Stimulated activated CD4-positive, alpha-beta T cell treated with anti-CD3 and anti-CD28 coated beads, Interleukin-4, amount 100 ng/mL, for 24 hours (primary cell): ENCODE results near the gene ARHGAP33.

Experiments used
- DNase-seq: peaks from one replicate; pipeline ENCODE4 v3.0.0-alpha.2; 2020

ARHGAP33 gene

GRCh38 chr19:35779033-35779432 lies 3.7 kb downstream of the ARHGAP33 start:
- no peak for DNase-seq

GRCh38 chr19:35780058-35780457 lies 4.7 kb downstream of the ARHGAP33 start:
- no peak for DNase-seq

GRCh38 chr19:35780717-35781116 lies 5.4 kb downstream of the ARHGAP33 start:
- no peak for DNase-seq

- no peak for DNase-seq
Measured at GRCh38 chr19:35781650-35782049, 6.3 kb downstream of the ARHGAP33 start.

- no peak for DNase-seq
Measured at GRCh38 chr19:35782589-35782988, 7.2 kb downstream of the ARHGAP33 start.

- no peak for DNase-seq
Measured at GRCh38 chr19:35783469-35784434, 8.4 kb downstream of the ARHGAP33 start.

GRCh38 chr19:35784503-35785338 lies 9.4 kb downstream of the ARHGAP33 start:
- no peak for DNase-seq

- no peak for DNase-seq
Measured at GRCh38 chr19:35785339-35785627, 9.9 kb downstream of the ARHGAP33 start.

GRCh38 chr19:35786299-35787160 lies 11.2 kb downstream of the ARHGAP33 start:
- no peak for DNase-seq

GRCh38 chr19:35787227-35787799 lies 11.9 kb downstream of the ARHGAP33 start:
- DNase-seq: no peak

- DNase-seq: no peak
Measured at GRCh38 chr19:35788205-35788960, 13.0 kb downstream of the ARHGAP33 start.

GRCh38 chr19:35789195-35789977 lies 14.0 kb downstream of the ARHGAP33 start:
- no peak for DNase-seq

- no peak for DNase-seq
Measured at GRCh38 chr19:35789978-35790944, 14.9 kb downstream of the ARHGAP33 start.

GRCh38 chr19:35790981-35791813 lies 15.8 kb downstream of the ARHGAP33 start:
- no peak for DNase-seq

GRCh38 chr19:35791814-35792279 lies 16.5 kb downstream of the ARHGAP33 start:
- DNase-seq: no peak

- DNase-seq: no peak
Measured at GRCh38 chr19:35792312-35792711, 16.9 kb downstream of the ARHGAP33 start.

GRCh38 chr19:35792888-35793287 lies 17.5 kb downstream of the ARHGAP33 start:
- DNase-seq: no peak

GRCh38 chr19:35793381-35794165 lies 18.2 kb downstream of the ARHGAP33 start:
- DNase-seq: no peak
